ENCODE results near the gene KIF26B.

DNA sequence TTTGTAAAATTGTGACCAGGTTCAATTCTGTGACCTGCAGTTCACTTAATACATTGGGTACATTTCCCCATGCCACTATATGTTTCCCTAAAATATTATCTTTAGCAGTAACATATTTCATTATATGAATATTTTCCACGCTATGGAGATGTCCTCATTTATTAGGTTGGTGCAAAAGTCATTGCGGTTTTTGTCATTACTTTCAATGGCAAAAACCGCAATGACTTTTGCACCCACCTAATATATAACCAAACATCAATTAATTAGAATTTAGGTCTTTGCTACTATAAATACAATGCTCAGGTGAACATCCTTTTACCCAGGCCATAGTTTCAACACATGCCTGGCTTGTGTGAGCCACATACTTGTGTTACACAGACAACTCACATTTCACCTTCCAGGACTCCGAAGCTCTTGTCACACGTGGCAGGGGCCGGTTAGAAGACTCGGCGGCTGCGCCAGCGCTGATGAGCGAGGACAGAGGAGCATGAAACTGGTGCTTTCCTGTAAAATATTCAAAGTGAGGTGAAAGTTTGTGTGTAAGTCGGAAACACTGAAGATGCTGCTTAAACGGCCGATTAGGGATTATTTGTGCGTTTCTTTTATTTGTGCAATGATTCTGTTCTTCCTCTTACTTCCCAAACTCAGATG is 215.5 kb downstream of the KIF26B start:
- TF ChIP-seq CTCF (optimal IDR thresholded peaks at IDR 0.05 in 1 of 3, IDR thresholded peaks at IDR 0.05 in 1 of 3, conservative IDR thresholded peaks at IDR 0.05 in 1 of 3; ENCODE audit: extremely low read depth in 1 of 3, insufficient read depth in 2 of 3, low read length in 3 of 3) (no peak), EZH2 (IDR thresholded peaks at IDR 0.05; ENCODE audit: low read length) (no peak)
